Stimulated activated CD8-positive, alpha-beta memory T cell treated with anti-CD3 and anti-CD28 coated beads, Interleukin-7, amount 100 ng/mL, for 1 hour (primary cell): ENCODE measurements around the gene COPS9.

Experiments
- DNase-seq, 2 donors: peaks; one replicate each; pipeline ENCODE4 v3.0.0-alpha.2; 2020; ENCODE audit warnings: low read depth in 2 of 2

The COPS9 gene

GRCh38 chr2:240109386-240109785, 26.7 kb downstream of the COPS9 start:
- no peak for DNase-seq

- DNase-seq = no peak
Observed at GRCh38 chr2:240107477-240107796, 28.7 kb downstream of the COPS9 start.

- DNase-seq = no peak
Observed at GRCh38 chr2:240106765-240107476, 29.2 kb downstream of the COPS9 start.

- DNase-seq = no peak
Observed at GRCh38 chr2:240105982-240106381, 30.1 kb downstream of the COPS9 start.

- DNase-seq = no peak
Observed at GRCh38 chr2:240103136-240103535, 33.0 kb downstream of the COPS9 start.

- no peak for DNase-seq
Observed at GRCh38 chr2:240098349-240098748, 37.8 kb downstream of the COPS9 start.

- DNase-seq = no peak
Observed at GRCh38 chr2:240095556-240096523, 40.3 kb downstream of the COPS9 start.

- DNase-seq = no peak
Observed at GRCh38 chr2:240089306-240089705, 46.8 kb downstream of the COPS9 start.

- no peak for DNase-seq
Observed at GRCh38 chr2:240086563-240086962, 49.5 kb downstream of the COPS9 start.
